Urinary bladder (tissue), 4 donors: Measurements from ENCODE around the gene TSNAXIP1. TPM values are rescaled to one million over a fixed set of nuclear protein-coding genes. Genes with fewer than 3 reads are reported as not detected.
A peak's percentile ranks its signal among the peaks of the same experiment; 100 is the strongest.
"Not testable (repeated sequence)": the region's sequence is repeated elsewhere in the genome, so short reads cannot be mapped to it uniquely, and the experiment has no call there.

ENCODE experiments used
- DNase-seq: peaks from one replicate; pipeline ENCODE4 v3.0.0-alpha.2; 2015; ENCODE audit errors: extremely low spot score
- H3K27ac ChIP-seq: one replicate; pipeline ENCODE4 v1.5.1; 2013; ENCODE audit warnings: low read depth, mild to moderate bottlenecking, moderate library complexity
- H3K36me3 ChIP-seq: one replicate; pipeline ENCODE4 v1.6.1; 2013; ENCODE audit warnings: mild to moderate bottlenecking, moderate library complexity; ENCODE audit not compliant: insufficient read depth
- H3K4me1 ChIP-seq: one replicate; pipeline ENCODE4 v1.6.1; 2013; ENCODE audit warnings: mild to moderate bottlenecking, moderate library complexity; ENCODE audit not compliant: insufficient read depth
- H3K4me3 ChIP-seq: one replicate; pipeline ENCODE4 v1.5.1; 2013; ENCODE audit warnings: low read depth, low read length
- WGBS: extraction: QIAGEN DNeasy Blood & Tissue Kit; methylation state at CpG from one replicate; pipeline ENCODE4 v1.1.7; 2013; 5-methylcytosine and 5-hydroxymethylcytosine counted together
- polyA plus RNA-seq: library from polyadenylated mRNA; stranded (reverse); fragments of 200-250 nt; gene quantifications from one replicate; pipeline ENCODE4 v1.2.3, GENCODE V29; 2013
- total RNA-seq: library from RNA; depleted of rRNA; stranded (reverse); fragments of >200 nt; gene quantifications from one replicate; pipeline ENCODE4 v1.2.3, GENCODE V29; 2014
- donor health status: healthy with polysubstance abuse.
- donor health status: healthy.

The TSNAXIP1 gene
- total and polyA plus RNA-seq, 2 donors: 1.2 to 2.0 TPM

- Histone ChIP-seq H3K4me1 (peaks cover 3% of the 10 kb centered on the region), H3K27ac (peak within 1 kb of the TSS; percentile 84), H3K36me3 (no peaks in the 10 kb centered on the region), H3K4me3 (peak within 1 kb of the TSS; percentile 90)
- no peak for DNase-seq
- under 1% methylated on average over 58 of the region's 62 CpGs for WGBS
Measured at GRCh38 chr16:67847064-67847861, 40.6 kb downstream of the TSNAXIP1 start, which contains the start of gene CENPT. TSS of gene CENPT (minus strand) at chr16:67847693. CDS start at chr16:67833859, 13,834 bp downstream.

- no peak overlapping the region for H3K27ac ChIP-seq
- no peak for DNase-seq
- 90% methylated on average over 11 of the region's 11 CpGs for WGBS
- no peaks in the 10 kb centered on the region for H3K36me3 ChIP-seq
- H3K4me1 ChIP-seq: peaks cover 3% of the 10 kb centered on the region
- H3K4me3 ChIP-seq: peak overlapping the region; percentile 90
Measured at GRCh38 chr16:67848118-67848517, 41.4 kb downstream of the TSNAXIP1 start.

- H3K27ac ChIP-seq: no peak overlapping the region
- WGBS: 97% methylated on average over 3 of the region's 3 CpGs
- H3K4me1 ChIP-seq: peaks cover 3% of the 10 kb centered on the region
- no peak overlapping the region for H3K4me3 ChIP-seq
- H3K36me3 ChIP-seq: no peaks in the 10 kb centered on the region
- no peak for DNase-seq
Measured at GRCh38 chr16:67853670-67854069, 47.0 kb downstream of the TSNAXIP1 start.

GRCh38 chr16:67855789-67856188 lies 49.1 kb downstream of the TSNAXIP1 start:
- Histone ChIP-seq H3K36me3 (no peaks in the 10 kb centered on the region), H3K27ac (no peak overlapping the region), H3K4me1 (peaks cover 3% of the 10 kb centered on the region), H3K4me3 (no peak overlapping the region)
- DNase-seq: no peak
- WGBS: 79% methylated on average over 10 of the region's 10 CpGs

GRCh38 chr16:67856927-67857546 lies 50.3 kb downstream of the TSNAXIP1 start:
- H3K4me1 ChIP-seq: peaks cover 3% of the 10 kb centered on the region
- no peak overlapping the region for H3K4me3 ChIP-seq
- H3K27ac ChIP-seq: peak overlapping the region; percentile 65
- DNase-seq: no peak
- no peaks in the 10 kb centered on the region for H3K36me3 ChIP-seq
- WGBS: 89% methylated on average over 5 of the region's 5 CpGs

GRCh38 chr16:67857547-67858233 lies 51.0 kb downstream of the TSNAXIP1 start:
- DNase-seq: peak; percentile 80
- Histone ChIP-seq H3K27ac (peak overlapping the region; percentile 67), H3K4me1 (peaks cover 3% of the 10 kb centered on the region), H3K36me3 (no peaks in the 10 kb centered on the region), H3K4me3 (no peak overlapping the region)
- WGBS: 48% methylated on average over 3 of the region's 3 CpGs

- H3K27ac ChIP-seq: peak overlapping the region; percentile 67
- DNase-seq: no peak
- peaks cover 3% of the 10 kb centered on the region for H3K4me1 ChIP-seq
- no peaks in the 10 kb centered on the region for H3K36me3 ChIP-seq
- no peak overlapping the region for H3K4me3 ChIP-seq
- WGBS: 74% methylated on average over 4 of the region's 4 CpGs
Measured at GRCh38 chr16:67858500-67858899, 51.8 kb downstream of the TSNAXIP1 start.

- Histone ChIP-seq H3K36me3 (no peaks in the 10 kb centered on the region), H3K27ac (no peak overlapping the region), H3K4me1 (peaks cover 5% of the 10 kb centered on the region), H3K4me3 (no peak overlapping the region)
- WGBS: 77% methylated on average over 8 of the region's 8 CpGs
- DNase-seq: no peak
Measured at GRCh38 chr16:67860589-67861398, 54.1 kb downstream of the TSNAXIP1 start.

- 87% methylated on average over 6 of the region's 6 CpGs for WGBS
- H3K4me3 ChIP-seq: no peak overlapping the region
- no peak for DNase-seq
- H3K27ac ChIP-seq: no peak overlapping the region
- H3K36me3 ChIP-seq: no peaks in the 10 kb centered on the region
- H3K4me1 ChIP-seq: peaks cover 4% of the 10 kb centered on the region
Measured at GRCh38 chr16:67861877-67862276, 55.2 kb downstream of the TSNAXIP1 start.

- peaks cover 1% of the 10 kb centered on the region for H3K4me1 ChIP-seq
- whole genome bisulfite sequencing: 64% methylated on average over 11 of the region's 11 CpGs
Measured at GRCh38 chr16:67862623-67863583, 56.2 kb downstream of the TSNAXIP1 start.

GRCh38 chr16:67864044-67864443 lies 57.4 kb downstream of the TSNAXIP1 start:
- not testable (repeated sequence) for DNase-seq, H3K4me1 ChIP-seq, H3K36me3 ChIP-seq, H3K27ac ChIP-seq, H3K4me3 ChIP-seq
- WGBS: 93% methylated on average over 6 of the region's 6 CpGs

More at GRCh38 chr16:67862623-67863583, 56.2 kb downstream of the TSNAXIP1 start:
- Histone ChIP-seq H3K27ac (peak overlapping the region; percentile 42), H3K36me3 (no peaks in the 10 kb centered on the region), H3K4me3 (no peak overlapping the region)
- DNase-seq: no peak

GRCh38 chr16:67864594-67864993 lies 57.9 kb downstream of the TSNAXIP1 start:
- no peak for DNase-seq
- H3K4me3 ChIP-seq: no peak overlapping the region
- H3K4me1 ChIP-seq: peaks cover 1% of the 10 kb centered on the region
- no peak overlapping the region for H3K27ac ChIP-seq
- H3K36me3 ChIP-seq: no peaks in the 10 kb centered on the region
- 69% methylated on average over 2 of the region's 2 CpGs for WGBS
